AG09309 (cell line): Measurements from ENCODE around the gene DOCK2.

Experiments
- DNase-seq: peaks from one replicate; pipeline ENCODE4 v3.0.0-alpha.2; 2010; ENCODE audit warnings: low read depth
- H3K4me3 ChIP-seq: 2 replicates; pipeline ENCODE4 v1.5.1; 2011; ENCODE audit warnings: mild to moderate bottlenecking, low read depth, low read length, moderate library complexity; ENCODE audit not compliant: control insufficient read depth
- CTCF ChIP-seq: IDR thresholded peaks from 2 replicates; pipeline ENCODE4 v1.5.1; 2011; ENCODE audit warnings: mild to moderate bottlenecking, low read depth, low read length, inconsistent platforms; ENCODE audit not compliant: insufficient read depth, control insufficient read depth; ENCODE audit errors: missing control alignments

The DOCK2 gene

GRCh38 chr5:169989365-169989764 lies 352.3 kb downstream of the DOCK2 start:
- TF ChIP-seq CTCF = no peak
- no peak overlapping the region for H3K4me3 ChIP-seq
- DNase-seq = no peak

GRCh38 chr5:169991115-169991869 lies 354.2 kb downstream of the DOCK2 start:
- no peak for TF ChIP-seq CTCF
- DNase-seq = no peak
- no peak overlapping the region for H3K4me3 ChIP-seq

- no peak for DNase-seq
- no peak for TF ChIP-seq CTCF
- H3K4me3 ChIP-seq = no peak overlapping the region
These were observed 355.9 kb downstream of the DOCK2 start for GRCh38 chr5:169992789-169993484.

- TF ChIP-seq CTCF = no peak
- H3K4me3 ChIP-seq = no peak overlapping the region
- no peak for DNase-seq
These were observed 356.4 kb downstream of the DOCK2 start for GRCh38 chr5:169993485-169993790.

- no peak for TF ChIP-seq CTCF
- no peak for DNase-seq
- H3K4me3 ChIP-seq = no peak overlapping the region
These were observed 360.7 kb downstream of the DOCK2 start for GRCh38 chr5:169997798-169998197.

GRCh38 chr5:169999621-170000020 lies 362.5 kb downstream of the DOCK2 start:
- no peak for DNase-seq
- no peak overlapping the region for H3K4me3 ChIP-seq
- no peak for TF ChIP-seq CTCF
